H9 (cell line): ENCODE results near the gene MZT2A. TPM values are rescaled to one million over a fixed set of nuclear protein-coding genes. Genes with fewer than 3 reads are reported as not detected.

Experiments
- DNase-seq: peaks from one replicate; pipeline ENCODE4 v3.0.0-alpha.2; 2017
- H2AFZ ChIP-seq: one replicate; pipeline ENCODE4 v1.6.1; 2013; ENCODE audit warnings: mild to moderate bottlenecking, low read length, control low read depth, moderate library complexity
- H2AK5ac ChIP-seq: 2 replicates; pipeline ENCODE4 v1.6.1; 2013; ENCODE audit warnings: low read length, control low read depth, mixed read lengths; ENCODE audit not compliant: insufficient read length
- H2BK120ac ChIP-seq: one replicate; pipeline ENCODE4 v1.6.1; 2013; ENCODE audit warnings: low read depth, mild to moderate bottlenecking, low read length, control low read depth, inconsistent platforms; ENCODE audit not compliant: poor library complexity, severe bottlenecking
- H2BK12ac ChIP-seq: 2 replicates; pipeline ENCODE4 v1.6.1; 2013; ENCODE audit warnings: low read length, control low read depth, mixed read lengths, low read depth; ENCODE audit not compliant: insufficient read length
- H2BK15ac ChIP-seq: 2 replicates; pipeline ENCODE4 v1.6.1; 2013; ENCODE audit warnings: low read depth, low read length, control low read depth
- H2BK20ac ChIP-seq: one replicate; pipeline ENCODE4 v1.6.1; 2013; ENCODE audit warnings: low read depth, mild to moderate bottlenecking, low read length, control low read depth, inconsistent platforms; ENCODE audit not compliant: poor library complexity, severe bottlenecking
- H2BK5ac ChIP-seq: 2 replicates; pipeline ENCODE4 v1.6.1; 2013; ENCODE audit warnings: low read length, control low read depth, mixed read lengths; ENCODE audit not compliant: insufficient read length
- H3K14ac ChIP-seq: 2 replicates; pipeline ENCODE4 v1.6.1; 2013; ENCODE audit warnings: low read length, control low read depth; ENCODE audit not compliant: insufficient read depth
- H3K18ac ChIP-seq: 2 replicates; pipeline ENCODE4 v1.6.1; 2013; ENCODE audit warnings: low read depth, mild to moderate bottlenecking, mixed read lengths, low read length, control low read depth; ENCODE audit not compliant: insufficient read length
- H3K23ac ChIP-seq: 2 replicates; pipeline ENCODE4 v1.6.1; 2013; ENCODE audit warnings: low read length, control low read depth, mixed read lengths, low read depth; ENCODE audit not compliant: insufficient read length
- H3K23me2 ChIP-seq: 2 replicates; pipeline ENCODE4 v1.6.1; 2013; ENCODE audit warnings: low read depth, mild to moderate bottlenecking, mixed read lengths, low read length, control low read depth; ENCODE audit not compliant: insufficient read length, poor library complexity, severe bottlenecking
- H3K27ac ChIP-seq: 2 replicates; pipeline ENCODE4 v1.5.1; 2013; ENCODE audit warnings: low read length, control low read depth, mixed read lengths, low read depth; ENCODE audit not compliant: insufficient read length
- H3K27me3 ChIP-seq: 2 replicates; pipeline ENCODE4 v1.6.1; 2013; ENCODE audit warnings: low read length, control low read depth, inconsistent platforms; ENCODE audit not compliant: insufficient read depth
- H3K4ac ChIP-seq: 2 replicates; pipeline ENCODE4 v1.6.1; 2013; ENCODE audit warnings: low read depth, mild to moderate bottlenecking, control low read depth, inconsistent platforms, low read length, moderate library complexity
- H3K4me1 ChIP-seq: 2 replicates; pipeline ENCODE4 v1.6.1; 2013; ENCODE audit warnings: low read length, control low read depth, inconsistent platforms; ENCODE audit not compliant: insufficient read depth
- H3K4me2 ChIP-seq: 2 replicates; pipeline ENCODE4 v1.6.1; 2013; ENCODE audit warnings: low read length, control low read depth, mixed read lengths; ENCODE audit not compliant: insufficient read length, insufficient read depth
- H3K56ac ChIP-seq: 2 replicates; pipeline ENCODE4 v1.6.1; 2013; ENCODE audit warnings: low read depth, mild to moderate bottlenecking, mixed read lengths, low read length, control low read depth; ENCODE audit not compliant: insufficient read length
- H3K79me1 ChIP-seq: 2 replicates; pipeline ENCODE4 v1.6.1; 2013; ENCODE audit warnings: low read depth, mild to moderate bottlenecking, moderate library complexity, low read length, control low read depth, inconsistent platforms; ENCODE audit not compliant: insufficient read depth, poor library complexity, severe bottlenecking
- H3K79me2 ChIP-seq: 2 replicates; pipeline ENCODE4 v1.6.1; 2013; ENCODE audit warnings: low read length, control low read depth, inconsistent platforms; ENCODE audit not compliant: insufficient read depth
- H3K9ac ChIP-seq: 2 replicates; pipeline ENCODE4 v1.6.1; 2013; ENCODE audit warnings: low read length, control low read depth, mixed read lengths; ENCODE audit not compliant: insufficient read length; ENCODE audit errors: extremely low read depth
- H3K9me3 ChIP-seq: one replicate; pipeline ENCODE4 v1.6.1; 2013; ENCODE audit warnings: low read depth, low read length, inconsistent platforms; ENCODE audit not compliant: control insufficient read depth
- H3T11ph ChIP-seq: one replicate; pipeline ENCODE4 v1.6.1; 2013; ENCODE audit warnings: mild to moderate bottlenecking, low read length, control low read depth, inconsistent platforms
- H4K20me1 ChIP-seq: one replicate; pipeline ENCODE4 v1.6.1; 2013; ENCODE audit not compliant: control insufficient read depth, insufficient read length, insufficient read depth
- H4K5ac ChIP-seq: 2 replicates; pipeline ENCODE4 v1.6.1; 2013; ENCODE audit warnings: low read depth, mild to moderate bottlenecking, mixed read lengths, low read length, control low read depth; ENCODE audit not compliant: insufficient read length
- H4K8ac ChIP-seq: replicated peaks from 2 replicates; pipeline ENCODE4 v1.6.1; 2013; ENCODE audit warnings: low read length, control low read depth, mixed read lengths, low read depth; ENCODE audit not compliant: insufficient read length
- H4K91ac ChIP-seq: 2 replicates; pipeline ENCODE4 v1.6.1; 2013; ENCODE audit warnings: low read depth, mild to moderate bottlenecking, moderate library complexity, mixed read lengths, low read length, control low read depth; ENCODE audit not compliant: insufficient read length
- H3K27ac Mint-ChIP-seq, 3 experiments: 2 replicates in 2 of 3; 3 replicates in 1 of 3; pipeline ENCODE4 v1.8.0; 2020 to 2021; ENCODE audit warnings: mixed read lengths in 3 of 3, mild to moderate bottlenecking in 1 of 3, moderate library complexity in 1 of 3
- H3K27me3 Mint-ChIP-seq: 2 replicates; pipeline ENCODE4 v1.8.0; 2021; ENCODE audit warnings: low read depth, mild to moderate bottlenecking, moderate library complexity, mixed read lengths
- H3K36me3 Mint-ChIP-seq, 3 experiments: 2 replicates in 2 of 3; 3 replicates in 1 of 3; pipeline ENCODE4 v1.8.0; 2020 to 2021; ENCODE audit warnings: low read depth in 3 of 3, mixed read lengths in 3 of 3; ENCODE audit not compliant: insufficient read depth in 1 of 3
- H3K4me1 Mint-ChIP-seq, 2 experiments: 2 replicates each; pipeline ENCODE4 v1.8.0; 2020; ENCODE audit warnings: mixed read lengths in 2 of 2
- H3K4me3 Mint-ChIP-seq, 2 experiments: 2 replicates in 1 of 2; 3 replicates in 1 of 2; pipeline ENCODE4 v1.8.0; 2020 to 2021; ENCODE audit warnings: mild to moderate bottlenecking in 2 of 2, mixed read lengths in 2 of 2, moderate library complexity in 1 of 2
- H3K9me3 Mint-ChIP-seq, 2 experiments: 2 replicates in 1 of 2; 3 replicates in 1 of 2; pipeline ENCODE4 v1.8.0; 2020; ENCODE audit warnings: mild to moderate bottlenecking in 2 of 2, mixed read lengths in 2 of 2, moderate library complexity in 1 of 2
- WGBS: extraction: QIAGEN DNeasy Blood & Tissue Kit; methylation state at CpG from one replicate; pipeline ENCODE4 v1.1.7; 2013; ENCODE audit warnings: missing lambda C conversion rate, low lambda C conversion rate, mixed read lengths; ENCODE audit not compliant: insufficient read length; ENCODE audit errors: extremely low coverage; 5-methylcytosine and 5-hydroxymethylcytosine counted together
- total RNA-seq: library from RNA; stranded (reverse); gene quantifications from 2 replicates; pipeline ENCODE4 v1.2.1, GENCODE V29; 2021
- TF ChIP-seq, protein P1 (sequence below): fragments of 200-600 bp; sonication (generic); conservative IDR thresholded peaks from 3 replicates; pipeline ENCODE4 v1.8.0; 2021; ENCODE audit warnings: antibody characterized with exemption, mild to moderate bottlenecking

The MZT2A gene
- total RNA-seq, 1 experiment from 2014 or later = 127 TPM

DNA sequence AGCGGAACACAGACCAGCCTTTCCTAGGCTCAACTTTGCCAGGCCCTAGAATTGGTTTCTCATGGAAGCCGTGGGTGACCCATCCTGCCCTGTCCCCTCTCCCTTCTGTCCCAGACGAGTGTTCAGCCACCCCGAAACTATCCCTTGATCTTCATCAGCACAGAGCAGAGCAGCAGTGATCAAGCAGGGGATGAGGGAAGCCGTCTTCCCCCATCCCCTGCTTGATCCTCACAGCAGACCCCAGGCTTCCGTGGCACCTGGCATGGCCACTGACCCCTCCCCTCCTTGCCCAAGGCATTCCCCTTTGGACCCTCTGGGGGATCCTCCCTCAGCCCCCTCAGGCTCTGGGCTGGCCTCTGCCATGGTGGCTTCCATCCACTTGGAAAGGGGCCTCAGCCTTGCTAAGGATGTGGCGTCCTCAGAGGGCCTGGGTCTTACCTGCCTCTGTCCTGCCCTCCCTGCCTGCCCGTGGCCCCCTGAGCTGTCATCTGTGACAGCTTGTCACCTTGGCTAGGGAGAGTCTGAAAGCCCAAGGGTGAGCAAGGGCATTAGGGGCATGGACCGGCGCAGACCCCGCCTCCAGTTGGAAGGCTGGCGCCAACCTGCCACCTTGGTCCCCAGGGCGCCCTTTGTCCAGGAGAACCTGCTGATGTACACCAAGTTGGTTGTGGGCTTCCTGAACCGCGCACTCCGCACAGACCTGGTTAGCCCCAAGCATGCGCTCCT is 25.1 kb upstream of the MZT2A start:
- H3K9ac ChIP-seq = no peak overlapping the region
- WGBS = no CpG with 5 or more reads among the region's 17 CpGs
- H2BK20ac ChIP-seq = no peak overlapping the region
- H3K79me1 ChIP-seq = no peaks in the 10 kb centered on the region
- Mint-ChIP-seq H3K4me1 (peaks cover 0 to 4% of the 10 kb centered on the region in 2 experiments; a peak in 2 of 4 replicates), H3K9me3 (no peaks in the 10 kb centered on the region), H3K36me3 (peaks cover 10 to 45% (median 34%) of the 10 kb centered on the region in 3 experiments; a peak in 6 of 7 replicates), H3K27ac (no peak overlapping the region; a peak in 1 of 7 replicates), H3K4me3 (no peak overlapping the region), H3K27me3 (no peaks in the 10 kb centered on the region)
- no peaks in the 10 kb centered on the region for H3K27me3 ChIP-seq
- H3K27ac ChIP-seq = no peak overlapping the region
- H4K8ac ChIP-seq = no peak overlapping the region
- no peak overlapping the region for H4K5ac ChIP-seq
- no peaks in the 10 kb centered on the region for H3K9me3 ChIP-seq
- H2BK15ac ChIP-seq = no peak overlapping the region
- TF ChIP-seq, protein P1, sequence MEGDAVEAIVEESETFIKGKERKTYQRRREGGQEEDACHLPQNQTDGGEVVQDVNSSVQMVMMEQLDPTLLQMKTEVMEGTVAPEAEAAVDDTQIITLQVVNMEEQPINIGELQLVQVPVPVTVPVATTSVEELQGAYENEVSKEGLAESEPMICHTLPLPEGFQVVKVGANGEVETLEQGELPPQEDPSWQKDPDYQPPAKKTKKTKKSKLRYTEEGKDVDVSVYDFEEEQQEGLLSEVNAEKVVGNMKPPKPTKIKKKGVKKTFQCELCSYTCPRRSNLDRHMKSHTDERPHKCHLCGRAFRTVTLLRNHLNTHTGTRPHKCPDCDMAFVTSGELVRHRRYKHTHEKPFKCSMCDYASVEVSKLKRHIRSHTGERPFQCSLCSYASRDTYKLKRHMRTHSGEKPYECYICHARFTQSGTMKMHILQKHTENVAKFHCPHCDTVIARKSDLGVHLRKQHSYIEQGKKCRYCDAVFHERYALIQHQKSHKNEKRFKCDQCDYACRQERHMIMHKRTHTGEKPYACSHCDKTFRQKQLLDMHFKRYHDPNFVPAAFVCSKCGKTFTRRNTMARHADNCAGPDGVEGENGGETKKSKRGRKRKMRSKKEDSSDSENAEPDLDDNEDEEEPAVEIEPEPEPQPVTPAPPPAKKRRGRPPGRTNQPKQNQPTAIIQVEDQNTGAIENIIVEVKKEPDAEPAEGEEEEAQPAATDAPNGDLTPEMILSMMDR = no peak
- no peak overlapping the region for H3T11ph ChIP-seq
- no peak overlapping the region for H4K91ac ChIP-seq
- H3K14ac ChIP-seq = no peak overlapping the region
- no peak overlapping the region for H3K18ac ChIP-seq
- H3K23me2 ChIP-seq = no peaks in the 10 kb centered on the region
- H2BK120ac ChIP-seq = no peak overlapping the region
- H2AK5ac ChIP-seq = no peak overlapping the region
- no peaks in the 10 kb centered on the region for H3K4me1 ChIP-seq
- DNase-seq = no peak
- H2AFZ ChIP-seq = no peak overlapping the region
- no peak overlapping the region for H2BK5ac ChIP-seq
- H3K4ac ChIP-seq = no peak overlapping the region
- no peak overlapping the region for H3K23ac ChIP-seq
- H4K20me1 ChIP-seq = no peaks in the 10 kb centered on the region
- no peak overlapping the region for H3K4me2 ChIP-seq
- no peak overlapping the region for H3K56ac ChIP-seq
- H2BK12ac ChIP-seq = no peak overlapping the region
- H3K79me2 ChIP-seq = no peaks in the 10 kb centered on the region
